Ovary (tissue), 3 donors: ENCODE data around the gene TTC9C.
"Not testable (repeated sequence)": the region's sequence is repeated elsewhere in the genome, so short reads cannot be mapped to it uniquely, and the experiment has no call there.

ENCODE experiments used
- EP300 ChIP-seq: sonication (generic); formaldehyde crosslinking; IDR thresholded peaks from one replicate; pipeline ENCODE4 v1.6.1; 2017; ENCODE audit warnings: antibody characterized with exemption
- POLR2A ChIP-seq: fragments of 450-650 bp; IDR thresholded peaks from one replicate; pipeline ENCODE4 v1.6.1; 2017; ENCODE audit warnings: antibody characterized with exemption, mild to moderate bottlenecking, moderate library complexity
- TF ChIP-seq, protein P1 (sequence below), 3 donors: fragments of 450-650 bp in 2 of 3; fragments of 200-600 bp in 1 of 3; IDR thresholded peaks; one replicate each; pipeline versions ENCODE4 v1.5.1 to v1.8.0; 2016 to 2022; ENCODE audit warnings: antibody characterized with exemption in 3 of 3, mild to moderate bottlenecking in 1 of 3
- donor health status: DM: no; HTN: no; CAD: no.

DNA sequence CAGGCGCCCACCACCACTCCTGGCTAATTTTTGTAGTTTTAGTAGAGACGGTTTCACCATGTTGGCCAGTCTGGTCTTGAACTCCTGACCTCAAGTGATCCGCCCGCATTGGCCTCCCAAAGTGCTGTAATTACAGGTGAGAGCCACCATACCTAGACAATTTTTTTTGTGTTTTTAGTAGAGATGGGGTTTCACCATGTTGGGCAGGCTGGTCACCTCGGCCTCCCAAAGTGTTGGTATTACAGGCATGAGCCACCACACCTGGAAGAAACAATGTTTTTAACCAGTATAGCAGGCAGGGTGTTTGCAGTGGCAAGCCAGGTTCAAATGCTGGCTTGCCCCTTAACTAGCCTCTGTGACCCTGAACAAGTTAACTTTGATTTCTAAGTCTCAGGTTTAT lies 21.6 kb downstream of the TTC9C start:
- TF ChIP-seq, protein P1, sequence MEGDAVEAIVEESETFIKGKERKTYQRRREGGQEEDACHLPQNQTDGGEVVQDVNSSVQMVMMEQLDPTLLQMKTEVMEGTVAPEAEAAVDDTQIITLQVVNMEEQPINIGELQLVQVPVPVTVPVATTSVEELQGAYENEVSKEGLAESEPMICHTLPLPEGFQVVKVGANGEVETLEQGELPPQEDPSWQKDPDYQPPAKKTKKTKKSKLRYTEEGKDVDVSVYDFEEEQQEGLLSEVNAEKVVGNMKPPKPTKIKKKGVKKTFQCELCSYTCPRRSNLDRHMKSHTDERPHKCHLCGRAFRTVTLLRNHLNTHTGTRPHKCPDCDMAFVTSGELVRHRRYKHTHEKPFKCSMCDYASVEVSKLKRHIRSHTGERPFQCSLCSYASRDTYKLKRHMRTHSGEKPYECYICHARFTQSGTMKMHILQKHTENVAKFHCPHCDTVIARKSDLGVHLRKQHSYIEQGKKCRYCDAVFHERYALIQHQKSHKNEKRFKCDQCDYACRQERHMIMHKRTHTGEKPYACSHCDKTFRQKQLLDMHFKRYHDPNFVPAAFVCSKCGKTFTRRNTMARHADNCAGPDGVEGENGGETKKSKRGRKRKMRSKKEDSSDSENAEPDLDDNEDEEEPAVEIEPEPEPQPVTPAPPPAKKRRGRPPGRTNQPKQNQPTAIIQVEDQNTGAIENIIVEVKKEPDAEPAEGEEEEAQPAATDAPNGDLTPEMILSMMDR (IDR thresholded peaks at IDR 0.05) = not testable (repeated sequence)
- TF ChIP-seq POLR2A, EP300: not testable (repeated sequence)
